Measurements from ENCODE around the gene PWWP2B. TPM values are rescaled to one million over a fixed set of nuclear protein-coding genes. Genes with fewer than 3 reads are reported as not detected.

PWWP2B gene
- total RNA-seq, 1 donor from 2014 or later: 12.0 TPM

GRCh38 chr10:132452216-132452650 lies 55.2 kb downstream of the PWWP2B start:
- Histone ChIP-seq H3K4me3 (ENCODE audit: insufficient read depth, low read depth, low read length) (no peak overlapping the region), H3K4me2 (ENCODE audit: low read length) (no peak overlapping the region), H3K27me3 (ENCODE audit: insufficient read depth, low read length) (no peaks in the 10 kb centered on the region), H3K79me2 (ENCODE audit: insufficient read depth, low read length) (no peaks in the 10 kb centered on the region), H3K9ac (ENCODE audit: low read length) (no peak overlapping the region), H3K27ac (ENCODE audit: low read depth, low read length) (no peak overlapping the region), H3K4me1 (ENCODE audit: insufficient read depth, low read length) (peaks cover 11% of the 10 kb centered on the region), H4K20me1 (ENCODE audit: insufficient read depth, low read length) (no peaks in the 10 kb centered on the region), H2AFZ (ENCODE audit: low read depth, low read length) (no peak overlapping the region), H3K9me3 (ENCODE audit: insufficient read depth, low read depth, low read length) (no peaks in the 10 kb centered on the region), H3K36me3 (ENCODE audit: insufficient read depth, low read length) (no peaks in the 10 kb centered on the region)
- DNase-seq (ENCODE audit: low read depth) (no peak), FAIRE-seq (no peak)
- no peaks in the 10 kb centered on the region for H3K9me3 Mint-ChIP-seq (ENCODE audit: unreplicated experiment)
- no peaks in the 10 kb centered on the region for H3K36me3 Mint-ChIP-seq (ENCODE audit: low read depth, unreplicated experiment)
- TF ChIP-seq CTCF (IDR thresholded peaks at IDR 0.05; ENCODE audit: insufficient read depth, low read depth, low read length) (no peak), EZH2 (IDR thresholded peaks at IDR 0.05; ENCODE audit: insufficient read depth, low read length) (no peak)
- H3K4me1 Mint-ChIP-seq (ENCODE audit: low read depth, unreplicated experiment): peaks cover 2% of the 10 kb centered on the region
- no peak overlapping the region for H3K27ac Mint-ChIP-seq (ENCODE audit: unreplicated experiment)
- H3K27me3 Mint-ChIP-seq (ENCODE audit: low read depth, unreplicated experiment): peaks cover 17% of the 10 kb centered on the region
- H3K4me3 Mint-ChIP-seq (ENCODE audit: unreplicated experiment): no peak overlapping the region

- H3K4me1 ChIP-seq (ENCODE audit: insufficient read depth, low read length): peaks cover 5% of the 10 kb centered on the region
- no peak overlapping the region for H3K9ac ChIP-seq (ENCODE audit: low read length)
- H3K4me1 Mint-ChIP-seq (ENCODE audit: low read depth, unreplicated experiment): no peaks in the 10 kb centered on the region
- no peak overlapping the region for H3K4me3 ChIP-seq (ENCODE audit: insufficient read depth, low read depth, low read length)
- no peaks in the 10 kb centered on the region for H4K20me1 ChIP-seq (ENCODE audit: insufficient read depth, low read length)
- peak overlapping the region; percentile 81 for H3K4me2 ChIP-seq (ENCODE audit: low read length)
- H3K27ac ChIP-seq (ENCODE audit: low read depth, low read length): no peak overlapping the region
- H3K79me2 ChIP-seq (ENCODE audit: insufficient read depth, low read length): no peaks in the 10 kb centered on the region
- no peaks in the 10 kb centered on the region for H3K9me3 Mint-ChIP-seq (ENCODE audit: unreplicated experiment)
- no peaks in the 10 kb centered on the region for H3K36me3 ChIP-seq (ENCODE audit: insufficient read depth, low read length)
- no peak overlapping the region for H3K4me3 Mint-ChIP-seq (ENCODE audit: unreplicated experiment)
- H2AFZ ChIP-seq (ENCODE audit: low read depth, low read length): peak overlapping the region; percentile 55
- no peak overlapping the region for H3K27ac Mint-ChIP-seq (ENCODE audit: unreplicated experiment)
- no peaks in the 10 kb centered on the region for H3K9me3 ChIP-seq (ENCODE audit: insufficient read depth, low read depth, low read length)
- H3K27me3 ChIP-seq (ENCODE audit: insufficient read depth, low read length): no peaks in the 10 kb centered on the region
- peak; percentile 20 for DNase-seq (ENCODE audit: low read depth)
- no peaks in the 10 kb centered on the region for H3K36me3 Mint-ChIP-seq (ENCODE audit: low read depth, unreplicated experiment)
- H3K27me3 Mint-ChIP-seq (ENCODE audit: low read depth, unreplicated experiment): peaks cover 18% of the 10 kb centered on the region
- no peak for FAIRE-seq
- TF ChIP-seq EZH2 (IDR thresholded peaks at IDR 0.05; ENCODE audit: insufficient read depth, low read length) (no peak), CTCF (IDR thresholded peaks at IDR 0.05; ENCODE audit: insufficient read depth, low read depth, low read length) (peak; percentile 48)
Measured at GRCh38 chr10:132452651-132453469, 55.9 kb downstream of the PWWP2B start.

- Histone ChIP-seq H3K27me3 (ENCODE audit: insufficient read depth, low read length) (peaks cover 4% of the 10 kb centered on the region), H2AFZ (ENCODE audit: low read depth, low read length) (peak overlapping the region; percentile 55), H3K27ac (ENCODE audit: low read depth, low read length) (no peak overlapping the region), H3K9ac (ENCODE audit: low read length) (no peak overlapping the region), H4K20me1 (ENCODE audit: insufficient read depth, low read length) (no peaks in the 10 kb centered on the region), H3K4me3 (ENCODE audit: insufficient read depth, low read depth, low read length) (no peak overlapping the region), H3K79me2 (ENCODE audit: insufficient read depth, low read length) (no peaks in the 10 kb centered on the region), H3K36me3 (ENCODE audit: insufficient read depth, low read length) (no peaks in the 10 kb centered on the region), H3K9me3 (ENCODE audit: insufficient read depth, low read depth, low read length) (no peaks in the 10 kb centered on the region), H3K4me1 (ENCODE audit: insufficient read depth, low read length) (no peaks in the 10 kb centered on the region), H3K4me2 (ENCODE audit: low read length) (peak overlapping the region; percentile 81)
- no peak for TF ChIP-seq CTCF (IDR thresholded peaks at IDR 0.05; ENCODE audit: insufficient read depth, low read depth, low read length)
- TF ChIP-seq EZH2 (IDR thresholded peaks at IDR 0.05; ENCODE audit: insufficient read depth, low read length): no peak
- Mint-ChIP-seq H3K27me3 (ENCODE audit: low read depth, unreplicated experiment) (peaks cover 18% of the 10 kb centered on the region), H3K4me1 (ENCODE audit: low read depth, unreplicated experiment) (no peaks in the 10 kb centered on the region), H3K36me3 (ENCODE audit: low read depth, unreplicated experiment) (no peaks in the 10 kb centered on the region), H3K27ac (ENCODE audit: unreplicated experiment) (no peak overlapping the region), H3K4me3 (ENCODE audit: unreplicated experiment) (no peak overlapping the region), H3K9me3 (ENCODE audit: unreplicated experiment) (no peaks in the 10 kb centered on the region)
- no peak for FAIRE-seq
- DNase-seq (ENCODE audit: low read depth): no peak
Measured at GRCh38 chr10:132453470-132453861, 56.5 kb downstream of the PWWP2B start.
